RWPE1 (cell line): ENCODE results near the gene LDLRAP1.

Experiments used
- CTCF ChIA-PET: fragments of 350-600 bp; sonication (Branson Sonifier 250); formaldehyde crosslinking; extraction: SDS; loops from one replicate; lab custom pipeline; 2021; lab: Yijun Ruan, JAX
- POLR2A ChIA-PET: fragments of 400-600 bp; formaldehyde crosslinking; extraction: SDS; loops from one replicate; lab custom pipeline; 2020; ENCODE audit warnings: antibody characterized with exemption; ENCODE audit not compliant: low non-redundant PET; lab: Yijun Ruan, JAX
- DNase-seq: peaks from one replicate; pipeline ENCODE4 v3.0.0; 2012; ENCODE audit warnings: low spot score
- H3K27ac ChIP-seq: fragments of 450-650 bp; 2 replicates; pipeline ENCODE4 v1.5.1; 2017
- CTCF ChIP-seq: fragments of 450-650 bp; conservative IDR thresholded peaks from 2 replicates; pipeline ENCODE4 v1.5.1; 2017; ENCODE audit warnings: low read depth, mild to moderate bottlenecking

Gene LDLRAP1

GRCh38 chr1:25516686-25517085 is 26.7 kb upstream of the LDLRAP1 start:
- TF ChIP-seq CTCF: no peak
- CTCF ChIA-PET: no interaction called here
- DNase-seq: no peak
- no peak overlapping the region for H3K27ac ChIP-seq
- POLR2A ChIA-PET: interaction anchor here (0.6 kb wide), 1 partner anchor 110 kb away, joined by 3 read pairs; no protein-coding TSS in a partner anchor

GRCh38 chr1:25517476-25518394 is 25.7 kb upstream of the LDLRAP1 start:
- ChIA-PET CTCF (no interaction called here), POLR2A (no interaction called here)
- TF ChIP-seq CTCF: no peak
- no peak overlapping the region for H3K27ac ChIP-seq
- DNase-seq: no peak

- no peak overlapping the region for H3K27ac ChIP-seq
- DNase-seq: no peak
- TF ChIP-seq CTCF: no peak
- POLR2A ChIA-PET: no interaction called here
- CTCF ChIA-PET: interaction anchor here (0.6 kb wide), 1 partner anchor 32 kb away, joined by 5 read pairs; no protein-coding TSS in a partner anchor
Observed at GRCh38 chr1:25519624-25520023, 23.8 kb upstream of the LDLRAP1 start.

- H3K27ac ChIP-seq: no peak overlapping the region
- ChIA-PET POLR2A (no interaction called here), CTCF (interaction anchor here (0.6 to 1.1 kb wide), 14 partner anchors 11 to 764 kb away, joined by 3 to 7 read pairs (median 3); no protein-coding TSS in a partner anchor)
- TF ChIP-seq CTCF: peak; percentile 75
- peak; percentile 51 for DNase-seq
Observed at GRCh38 chr1:25520446-25521061, 22.9 kb upstream of the LDLRAP1 start.

GRCh38 chr1:25522031-25522655 is 21.3 kb upstream of the LDLRAP1 start:
- no peak overlapping the region for H3K27ac ChIP-seq
- TF ChIP-seq CTCF: no peak
- ChIA-PET CTCF (interaction anchor here (0.6 to 1.0 kb wide), 2 partner anchors 79 to 175 kb away, joined by 3 to 4 read pairs; no protein-coding TSS in a partner anchor), POLR2A (no interaction called here)
- DNase-seq: no peak

- no peak for DNase-seq
- no peak for TF ChIP-seq CTCF
- POLR2A ChIA-PET: no interaction called here
- no peak overlapping the region for H3K27ac ChIP-seq
- CTCF ChIA-PET: no interaction called here
Observed at GRCh38 chr1:25523542-25523941, 19.9 kb upstream of the LDLRAP1 start.
